NCI-H2107 (cell line): Measurements from ENCODE around the gene CD8B2.
"Not testable (repeated sequence)": the region's sequence is repeated elsewhere in the genome, so short reads cannot be mapped to it uniquely, and the experiment has no call there.

Experiments used
- DNase-seq: peaks from one replicate; lab custom pipeline; 2025; lab: John Stamatoyannopoulos, UW

The CD8B2 gene

DNA sequence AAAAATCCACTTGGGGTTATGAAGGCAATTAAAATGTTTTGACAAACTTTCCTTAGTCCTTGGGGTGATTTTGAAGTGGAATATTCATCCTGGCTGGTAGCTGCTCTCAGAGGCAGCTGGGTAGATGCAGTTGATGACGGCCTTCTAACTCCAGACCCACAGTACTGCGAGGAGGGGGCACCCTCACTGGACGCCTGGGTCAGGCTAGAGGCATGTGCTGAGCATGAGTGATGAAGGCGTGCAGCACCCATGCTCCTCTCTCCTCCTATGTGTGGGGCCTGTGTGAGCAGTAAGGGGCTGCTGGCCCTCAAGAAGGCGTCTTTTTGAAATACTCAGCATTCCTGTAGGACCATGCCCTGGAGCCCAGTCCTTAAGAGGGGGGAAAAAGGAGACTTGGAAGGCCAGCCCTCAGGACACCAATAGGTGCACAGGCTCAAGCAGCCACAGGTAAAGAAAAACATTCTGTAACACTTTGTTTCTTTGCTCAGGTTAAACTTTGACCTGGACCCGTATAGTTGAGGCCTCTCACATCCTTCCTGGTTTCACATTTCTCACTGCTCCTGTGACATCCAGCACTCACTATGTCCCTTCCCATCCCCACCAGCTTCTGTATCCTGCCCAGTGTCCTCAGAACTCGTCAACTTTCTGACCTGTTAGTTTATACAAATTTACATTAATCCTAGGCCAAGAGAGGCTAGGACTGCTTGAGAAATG is 64.4 kb downstream of the CD8B2 start:
- DNase-seq = no peak

DNA sequence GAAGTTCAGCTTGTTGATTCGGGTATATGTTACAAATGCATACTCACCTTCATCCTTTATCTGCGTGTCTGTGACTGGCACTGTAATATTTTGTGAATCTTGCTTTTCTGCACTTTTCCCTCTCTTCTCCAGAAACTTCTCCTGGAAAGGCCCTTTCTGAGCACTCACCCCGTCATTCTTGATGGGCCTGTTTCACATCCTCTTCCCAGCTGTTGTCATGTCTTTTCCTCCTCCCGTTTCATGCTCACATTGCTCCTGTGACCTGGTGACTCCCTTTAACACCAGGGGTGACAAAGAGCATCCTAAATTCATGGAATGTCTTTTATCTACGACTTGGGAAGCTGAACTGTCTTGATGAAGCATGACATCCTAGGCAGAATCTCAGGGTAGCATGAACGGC is 65.8 kb downstream of the CD8B2 start:
- no peak for DNase-seq

DNA sequence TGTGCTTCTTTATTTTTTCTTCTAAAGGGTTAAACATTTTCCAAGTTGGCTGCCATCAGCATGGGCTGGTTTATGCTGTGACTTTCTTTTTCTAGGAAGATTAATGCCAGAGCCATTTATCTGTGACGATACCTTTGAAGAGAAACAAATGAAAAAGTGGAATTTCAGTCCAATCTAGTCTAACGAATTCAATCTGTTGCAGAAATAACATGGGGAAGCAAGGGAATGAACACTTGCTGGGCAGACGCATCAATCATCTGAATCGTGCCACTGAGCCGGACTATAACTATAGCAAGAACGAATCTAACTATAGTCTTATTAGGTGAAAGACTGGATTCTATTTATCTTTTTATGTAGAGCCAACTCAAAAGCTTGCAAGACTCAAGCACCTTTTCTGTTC is 66.2 kb downstream of the CD8B2 start:
- no peak for DNase-seq

DNA sequence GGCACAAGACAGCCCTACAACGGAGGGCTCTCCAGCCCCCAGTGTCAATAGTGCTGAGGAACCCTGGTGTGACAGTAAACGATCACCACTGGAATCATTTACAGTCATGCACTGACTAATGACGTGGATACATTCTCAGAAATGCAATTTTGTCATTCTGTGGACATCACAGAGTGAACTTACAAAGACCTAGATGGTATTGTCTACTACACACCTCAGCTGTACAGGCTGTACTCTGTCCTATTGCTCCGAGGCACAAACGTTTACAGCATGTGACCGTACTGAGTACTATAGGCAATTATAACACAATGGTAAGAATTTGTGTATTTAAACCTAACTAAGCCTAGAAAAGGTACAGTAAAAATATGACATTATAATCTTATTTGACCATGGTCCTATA is 67.2 kb downstream of the CD8B2 start:
- DNase-seq = no peak

DNA sequence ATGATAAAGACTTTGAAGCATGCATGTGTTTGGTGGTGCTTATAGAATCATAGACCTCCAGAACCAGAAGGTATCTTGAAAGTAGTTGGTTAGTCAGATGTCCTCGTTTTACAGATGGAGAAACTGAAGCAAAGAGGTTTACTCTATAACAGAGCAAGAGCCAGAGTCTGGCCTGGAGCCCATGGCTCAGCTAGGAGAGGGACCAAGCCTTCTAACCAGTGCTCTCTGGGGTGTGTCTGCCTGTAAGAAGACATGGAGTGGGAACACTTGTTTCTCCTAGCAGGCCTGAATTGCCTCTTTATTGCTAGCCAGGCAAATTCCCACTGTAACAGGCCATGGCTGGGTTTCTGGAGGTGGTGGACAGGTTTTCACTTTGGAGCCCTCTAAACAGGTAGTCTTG is 67.9 kb downstream of the CD8B2 start:
- no peak for DNase-seq

DNA sequence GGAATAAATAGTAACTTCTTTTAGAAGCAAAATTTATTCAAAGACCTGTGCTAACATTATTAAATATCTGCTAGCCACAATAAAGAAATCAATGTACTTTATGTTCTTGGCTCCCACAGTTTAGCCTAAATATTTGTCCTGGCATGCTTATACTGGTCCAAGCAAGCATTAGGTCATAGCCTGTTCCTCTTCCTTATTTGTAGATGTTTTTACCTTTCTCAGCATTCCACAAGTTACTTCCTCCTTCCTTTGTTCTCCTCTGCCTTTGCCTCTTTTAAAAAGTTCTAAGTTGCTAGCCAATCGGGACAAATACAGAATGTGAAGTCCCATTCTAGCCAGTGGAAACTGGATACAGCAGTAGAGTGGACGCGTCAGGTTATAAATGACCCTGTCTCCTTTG is 72.6 kb downstream of the CD8B2 start:
- not testable (repeated sequence) for DNase-seq

DNA sequence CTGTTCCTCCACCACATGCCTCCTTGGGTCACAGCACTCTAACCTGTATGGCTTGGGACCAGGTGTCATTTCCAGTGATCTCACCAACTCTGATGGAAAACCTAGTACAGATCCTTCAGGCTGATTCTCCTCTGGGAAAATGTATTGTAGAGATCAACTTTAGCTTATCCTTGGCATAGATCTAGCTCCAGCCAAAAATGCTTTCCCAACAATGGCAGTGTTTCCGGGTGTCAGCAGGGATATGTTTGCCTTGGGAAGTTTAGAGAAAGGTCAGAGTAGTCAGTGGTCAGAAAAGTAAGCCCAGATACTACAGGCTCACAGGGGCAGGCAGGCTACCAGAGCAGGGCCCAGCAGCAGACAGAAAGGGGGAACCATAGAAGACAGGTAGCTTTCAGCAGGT is 73.6 kb downstream of the CD8B2 start:
- DNase-seq = no peak

DNA sequence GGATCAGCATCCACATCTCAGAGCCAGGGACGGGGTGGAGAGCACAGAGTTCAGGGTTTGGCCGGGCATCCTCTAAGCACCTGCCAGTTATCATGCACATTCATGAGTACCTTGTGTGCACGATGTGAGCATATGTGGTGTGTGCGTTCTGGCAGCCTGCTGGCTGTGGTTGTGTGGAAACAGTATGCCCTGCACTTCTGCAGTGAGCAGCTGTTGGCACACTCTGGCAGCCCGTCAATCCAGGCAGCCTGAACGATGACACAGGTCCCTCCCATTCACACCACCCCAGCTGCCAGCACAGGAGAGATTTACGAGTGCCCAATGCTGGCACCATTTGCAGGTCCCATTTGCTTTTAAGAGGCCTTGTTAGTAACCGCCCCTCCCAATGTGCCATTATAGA is 74.2 kb downstream of the CD8B2 start:
- no peak for DNase-seq

DNA sequence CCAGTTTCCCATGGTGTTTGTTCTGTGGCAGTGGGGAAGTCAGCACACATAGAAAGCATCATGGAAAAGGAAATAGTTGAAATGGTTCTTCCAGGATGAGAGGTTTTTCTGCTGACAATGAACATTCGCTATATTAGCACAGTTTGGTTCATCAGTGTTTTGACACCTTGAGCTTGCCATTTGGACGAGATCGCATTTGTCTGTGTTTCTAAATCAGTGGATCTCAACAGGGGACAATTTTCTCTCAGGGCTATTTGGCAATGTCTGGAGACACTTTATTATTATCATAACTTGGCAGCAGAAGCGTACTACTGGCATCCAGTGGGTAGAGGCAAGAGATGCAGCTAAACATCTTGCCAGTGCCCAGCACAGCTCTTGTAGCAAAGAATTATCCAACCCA is 74.6 kb downstream of the CD8B2 start:
- no peak for DNase-seq

DNA sequence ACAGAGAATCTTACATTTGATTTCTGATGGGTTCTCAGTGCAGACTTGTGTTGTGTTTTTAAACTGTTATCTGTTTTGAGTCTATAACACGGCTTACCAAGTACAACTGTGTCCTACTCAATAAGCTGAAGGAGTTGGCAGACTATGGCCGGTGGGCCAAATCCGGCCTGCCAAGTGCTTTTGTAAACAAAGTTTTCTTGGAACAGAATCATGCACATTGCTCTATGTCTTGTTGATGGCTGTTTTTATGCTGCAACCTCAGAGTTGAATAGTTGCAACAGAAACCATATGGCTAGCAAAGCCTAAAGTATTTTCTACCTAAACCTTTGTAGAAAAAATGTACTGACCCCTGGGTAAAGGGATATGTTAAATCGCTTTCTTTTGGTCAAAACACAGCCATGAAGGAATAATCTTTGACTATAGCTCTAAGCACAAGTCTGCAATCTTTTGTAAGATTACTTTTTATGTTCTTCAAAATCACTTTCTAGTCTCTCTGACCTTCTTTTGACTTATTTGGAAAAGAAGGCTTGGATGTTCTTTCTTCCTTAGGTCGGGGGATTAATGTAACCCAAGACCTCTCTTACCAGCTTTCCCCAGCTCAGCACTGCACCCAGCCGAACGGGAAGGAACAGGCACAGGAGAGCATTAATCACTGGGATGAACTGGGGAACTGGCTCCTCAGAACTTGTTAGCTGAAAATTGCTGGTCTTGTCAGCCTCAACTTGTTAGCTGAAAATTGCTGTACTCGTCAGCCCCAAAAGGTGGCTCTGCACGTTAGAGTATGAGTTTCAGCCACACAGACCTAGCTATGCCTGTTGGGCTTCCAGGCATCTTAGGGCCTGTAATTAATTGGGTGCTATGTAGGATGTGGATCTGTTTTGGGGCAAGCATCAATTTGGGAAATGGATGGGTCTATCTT is 75.4 kb downstream of the CD8B2 start:
- no peak for DNase-seq

DNA sequence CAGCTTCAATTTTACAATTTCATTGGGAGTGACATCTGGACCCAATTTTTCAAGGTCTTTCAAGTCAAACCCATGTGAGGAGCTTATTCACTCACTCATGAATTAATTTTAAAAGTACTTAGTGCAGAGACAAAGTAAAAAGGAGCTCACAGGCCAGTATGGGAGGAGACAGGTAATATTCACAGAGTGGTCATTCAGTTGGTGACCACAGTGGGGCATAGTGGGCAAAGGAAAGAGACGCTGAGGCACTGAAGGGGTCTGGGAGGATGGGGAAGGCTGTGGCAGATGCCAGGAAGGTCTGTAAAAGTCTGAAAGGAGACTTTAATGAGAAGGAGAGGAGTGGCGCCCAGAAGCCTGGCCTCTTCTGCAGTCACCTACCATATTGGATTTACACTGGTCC is 76.0 kb downstream of the CD8B2 start:
- no peak for DNase-seq

DNA sequence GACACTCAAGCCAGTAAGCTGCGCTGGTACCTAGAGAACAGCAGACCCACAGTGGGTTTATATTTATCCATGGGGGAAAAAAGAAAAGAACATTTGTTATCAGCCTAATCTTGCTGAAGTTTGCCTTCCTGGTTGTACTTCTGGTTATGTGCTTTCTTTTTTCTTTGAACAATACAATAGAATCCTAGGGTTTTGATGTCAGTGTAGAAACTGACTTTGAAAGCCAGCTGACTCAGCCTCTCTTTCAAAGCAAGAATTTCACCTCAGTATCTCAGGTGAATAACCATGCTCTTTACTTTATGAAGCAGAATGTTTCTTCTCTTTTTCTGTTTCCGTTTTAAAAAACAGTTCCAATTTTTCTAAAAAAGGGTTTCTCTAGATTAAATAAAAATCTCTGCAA is 78.4 kb downstream of the CD8B2 start:
- DNase-seq = no peak

DNA sequence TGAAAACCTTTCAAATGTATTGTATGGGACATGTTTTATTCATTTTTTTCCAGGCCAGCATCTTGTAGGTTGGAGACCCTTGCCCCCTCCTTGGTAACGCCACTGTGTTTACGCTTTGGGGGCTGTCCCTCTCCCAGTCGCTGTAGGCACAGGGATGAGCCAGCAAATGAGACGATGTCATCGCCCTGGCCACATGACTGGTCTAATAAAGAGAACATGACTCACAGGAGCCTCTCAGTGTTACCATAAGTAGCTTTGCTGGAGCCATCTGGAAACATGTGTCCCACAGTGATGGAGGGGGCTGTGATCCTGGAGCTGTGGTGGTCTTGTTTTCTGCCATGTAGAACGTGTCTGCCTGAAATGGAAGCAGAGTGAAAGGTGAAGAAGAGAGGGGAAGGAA is 78.9 kb downstream of the CD8B2 start:
- no peak for DNase-seq

DNA sequence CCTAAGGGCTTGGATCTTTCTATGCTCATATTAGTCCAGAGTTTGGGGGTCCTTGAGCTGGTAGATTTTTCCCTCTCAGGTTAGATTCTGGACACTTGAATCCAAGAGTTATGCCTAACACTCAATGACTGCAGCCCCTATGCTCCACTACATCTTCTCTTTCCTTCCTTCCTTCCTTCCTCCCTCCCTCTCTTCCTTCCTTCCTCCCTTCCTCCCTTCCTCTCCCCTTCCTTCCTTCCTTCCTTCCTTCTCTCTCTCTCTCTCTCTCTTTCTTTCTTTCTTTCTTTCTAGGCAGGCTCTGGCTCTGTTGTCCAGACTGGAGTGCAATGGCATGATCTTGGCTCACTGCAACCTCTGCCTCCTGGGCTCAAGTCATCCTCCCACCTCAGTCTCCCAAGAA is 79.3 kb downstream of the CD8B2 start:
- not testable (repeated sequence) for DNase-seq

DNA sequence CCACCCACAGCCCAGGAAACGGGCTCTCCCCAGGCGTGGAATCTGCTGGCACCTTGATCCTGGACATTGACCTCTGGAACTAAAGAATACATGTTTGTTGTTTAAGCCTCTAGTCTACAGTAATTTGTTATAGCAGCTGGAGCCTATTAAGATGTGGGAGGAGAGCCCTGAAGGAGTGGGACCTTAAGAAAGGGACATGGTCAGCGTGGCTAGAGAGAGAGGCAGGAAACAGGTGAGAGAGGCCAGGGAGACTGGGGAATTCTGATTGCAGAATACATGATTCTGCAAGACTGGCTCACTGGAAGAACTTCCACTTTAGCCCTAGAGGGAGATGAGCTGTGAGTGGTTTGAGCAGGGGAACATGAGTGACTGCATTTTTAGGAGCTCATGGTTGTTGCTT is 83.2 kb downstream of the CD8B2 start:
- no peak for DNase-seq
